Testis (tissue), 3 donors: Measurements from ENCODE around the gene PUM1. TPM values are rescaled to one million over a fixed set of nuclear protein-coding genes. Genes with fewer than 3 reads are reported as not detected.

ENCODE experiments used
- DNase-seq: peaks from one replicate; pipeline ENCODE4 v3.0.0-alpha.2; 2019
- H3K27ac ChIP-seq, 2 donors: fragments of 200-600 bp; sonication (generic); one replicate each; pipeline ENCODE4 v1.5.1; 2019
- H3K27me3 ChIP-seq: fragments of 200-600 bp; sonication (generic); one replicate; pipeline ENCODE4 v1.5.1; 2019
- H3K36me3 ChIP-seq: fragments of 200-600 bp; sonication (generic); one replicate; pipeline ENCODE4 v1.5.1; 2017; ENCODE audit warnings: low read depth; ENCODE audit errors: missing control alignments
- H3K4me1 ChIP-seq: fragments of 200-600 bp; sonication (generic); one replicate; pipeline ENCODE4 v1.5.1; 2019
- H3K4me3 ChIP-seq, 2 donors: fragments of 200-600 bp; sonication (generic); one replicate each; pipeline ENCODE4 v1.5.1; 2017 to 2019
- H3K9me3 ChIP-seq: fragments of 200-600 bp; sonication (generic); one replicate; pipeline ENCODE4 v1.5.1; 2017
- POLR2A ChIP-seq: fragments of 450-650 bp; IDR thresholded peaks from one replicate; pipeline ENCODE4 v1.6.1; 2017; ENCODE audit warnings: antibody characterized with exemption, mild to moderate bottlenecking, moderate library complexity
- WGBS, 2 donors: methylation state at CpG; one replicate each; pipeline ENCODE4 v1.1.5; 2018; 5-methylcytosine and 5-hydroxymethylcytosine counted together
- intact Hi-C: fragments of 100-400 bp; cut with DNase I; formaldehyde crosslinking; loops from one replicate; pipeline ENCODE4 v1.15.1; 2023; ENCODE audit warnings: low total_unique reads
- polyA plus RNA-seq: library from polyadenylated mRNA; stranded (reverse); fragments of 350-450 nt; fragmentation: Illumina TruSeq; extraction: RNeasy Lipid Tissue Mini Kit (QIAGEN cat#74804); gene quantifications from one replicate; pipeline ENCODE4 v1.2.3, GENCODE V29; 2014; ENCODE audit warnings: low read depth, low replicate concordance; ENCODE audit not compliant: insufficient read depth
- total RNA-seq, 2 donors: library from RNA; depleted of rRNA; stranded (reverse); fragments of >200 nt; gene quantifications; one replicate each; pipeline ENCODE4 v1.2.3, GENCODE V29; 2016
- TF ChIP-seq, protein P1 (sequence below), 3 experiments: fragments of 450-650 bp in 2 of 3; fragments of 200-600 bp in 1 of 3; sonication (generic) in 1 of 3; IDR thresholded peaks; one replicate each; pipeline ENCODE4 v1.5.1; 2016 to 2019; ENCODE audit warnings: antibody characterized with exemption in 3 of 3, mild to moderate bottlenecking in 2 of 3, moderate library complexity in 1 of 3

The PUM1 gene
- total and polyA plus RNA-seq, 3 donors from 2014 or later: 41.3 to 89.0 (median 70.5) TPM

GRCh38 chr1:30990591-30990990 is 74.9 kb downstream of the PUM1 start:
- H3K27ac ChIP-seq: no peak overlapping the region
- no peak overlapping the region for H3K4me3 ChIP-seq
- WGBS, 2 donors: 79% methylated on average over 3 of the region's 3 CpGs
- DNase-seq: no peak
- H3K27me3 ChIP-seq: no peaks in the 10 kb centered on the region
- H3K9me3 ChIP-seq: no peaks in the 10 kb centered on the region
- intact Hi-C loops: no loop called here
- TF ChIP-seq, protein P1, sequence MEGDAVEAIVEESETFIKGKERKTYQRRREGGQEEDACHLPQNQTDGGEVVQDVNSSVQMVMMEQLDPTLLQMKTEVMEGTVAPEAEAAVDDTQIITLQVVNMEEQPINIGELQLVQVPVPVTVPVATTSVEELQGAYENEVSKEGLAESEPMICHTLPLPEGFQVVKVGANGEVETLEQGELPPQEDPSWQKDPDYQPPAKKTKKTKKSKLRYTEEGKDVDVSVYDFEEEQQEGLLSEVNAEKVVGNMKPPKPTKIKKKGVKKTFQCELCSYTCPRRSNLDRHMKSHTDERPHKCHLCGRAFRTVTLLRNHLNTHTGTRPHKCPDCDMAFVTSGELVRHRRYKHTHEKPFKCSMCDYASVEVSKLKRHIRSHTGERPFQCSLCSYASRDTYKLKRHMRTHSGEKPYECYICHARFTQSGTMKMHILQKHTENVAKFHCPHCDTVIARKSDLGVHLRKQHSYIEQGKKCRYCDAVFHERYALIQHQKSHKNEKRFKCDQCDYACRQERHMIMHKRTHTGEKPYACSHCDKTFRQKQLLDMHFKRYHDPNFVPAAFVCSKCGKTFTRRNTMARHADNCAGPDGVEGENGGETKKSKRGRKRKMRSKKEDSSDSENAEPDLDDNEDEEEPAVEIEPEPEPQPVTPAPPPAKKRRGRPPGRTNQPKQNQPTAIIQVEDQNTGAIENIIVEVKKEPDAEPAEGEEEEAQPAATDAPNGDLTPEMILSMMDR (IDR thresholded peaks at IDR 0.05): no peak
- TF ChIP-seq POLR2A: no peak
- peaks cover 32% of the 10 kb centered on the region for H3K4me1 ChIP-seq
- H3K36me3 ChIP-seq: no peaks in the 10 kb centered on the region

GRCh38 chr1:30988045-30988444 is 77.5 kb downstream of the PUM1 start:
- H3K9me3 ChIP-seq: no peaks in the 10 kb centered on the region
- no peaks in the 10 kb centered on the region for H3K27me3 ChIP-seq
- 60 to 65% methylated on average over 1 of the region's 1 CpG for WGBS, 2 donors
- intact Hi-C loops: no loop called here
- no peak for TF ChIP-seq POLR2A
- TF ChIP-seq, protein P1 (IDR thresholded peaks at IDR 0.05): no peak
- peak overlapping the region in 1 of 2 donors; percentile 29 for H3K27ac ChIP-seq
- no peak overlapping the region for H3K4me3 ChIP-seq
- peaks cover 52% of the 10 kb centered on the region for H3K4me1 ChIP-seq
- no peak for DNase-seq
- no peaks in the 10 kb centered on the region for H3K36me3 ChIP-seq

DNA sequence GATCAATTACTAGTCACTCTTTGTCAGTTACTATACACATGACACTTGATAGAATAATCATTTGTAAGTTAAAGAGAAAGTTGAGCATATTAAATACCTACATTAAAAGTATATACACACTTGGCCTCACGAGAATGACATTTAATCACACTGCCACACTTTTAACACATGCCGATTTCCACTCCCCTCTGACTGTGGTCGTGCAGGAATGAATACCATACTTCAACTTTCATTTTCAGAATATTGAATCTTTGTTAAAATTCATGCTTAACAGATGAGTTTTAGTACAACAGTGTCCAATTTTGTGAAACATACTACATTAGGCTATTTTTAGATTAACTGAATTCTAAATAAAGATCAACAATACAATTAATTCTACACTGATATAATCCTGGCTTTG is 78.8 kb downstream of the PUM1 start:
- H3K4me1 ChIP-seq: peaks cover 52% of the 10 kb centered on the region
- no peaks in the 10 kb centered on the region for H3K27me3 ChIP-seq
- H3K4me3 ChIP-seq: no peak overlapping the region
- WGBS, 2 donors: 48 to 61% methylated on average over 3 of the region's 3 CpGs
- TF ChIP-seq, protein P1 (IDR thresholded peaks at IDR 0.05): no peak
- no peak for TF ChIP-seq POLR2A
- no peaks in the 10 kb centered on the region for H3K36me3 ChIP-seq
- no peak for DNase-seq
- no peak overlapping the region for H3K27ac ChIP-seq
- intact Hi-C loops: no loop called here
- H3K9me3 ChIP-seq: no peaks in the 10 kb centered on the region

- intact Hi-C loops: no loop called here
- DNase-seq: no peak
- Histone ChIP-seq H3K36me3 (no peaks in the 10 kb centered on the region), H3K27ac (no peak overlapping the region), H3K27me3 (no peaks in the 10 kb centered on the region), H3K4me1 (peaks cover 52% of the 10 kb centered on the region), H3K9me3 (no peaks in the 10 kb centered on the region), H3K4me3 (no peak overlapping the region)
- TF ChIP-seq, protein P1 (IDR thresholded peaks at IDR 0.05): no peak
- TF ChIP-seq POLR2A: no peak
- WGBS, 2 donors: 84 to 89% methylated on average over 4 of the region's 4 CpGs
These were observed 80.5 kb downstream of the PUM1 start for GRCh38 chr1:30984991-30985503.

DNA sequence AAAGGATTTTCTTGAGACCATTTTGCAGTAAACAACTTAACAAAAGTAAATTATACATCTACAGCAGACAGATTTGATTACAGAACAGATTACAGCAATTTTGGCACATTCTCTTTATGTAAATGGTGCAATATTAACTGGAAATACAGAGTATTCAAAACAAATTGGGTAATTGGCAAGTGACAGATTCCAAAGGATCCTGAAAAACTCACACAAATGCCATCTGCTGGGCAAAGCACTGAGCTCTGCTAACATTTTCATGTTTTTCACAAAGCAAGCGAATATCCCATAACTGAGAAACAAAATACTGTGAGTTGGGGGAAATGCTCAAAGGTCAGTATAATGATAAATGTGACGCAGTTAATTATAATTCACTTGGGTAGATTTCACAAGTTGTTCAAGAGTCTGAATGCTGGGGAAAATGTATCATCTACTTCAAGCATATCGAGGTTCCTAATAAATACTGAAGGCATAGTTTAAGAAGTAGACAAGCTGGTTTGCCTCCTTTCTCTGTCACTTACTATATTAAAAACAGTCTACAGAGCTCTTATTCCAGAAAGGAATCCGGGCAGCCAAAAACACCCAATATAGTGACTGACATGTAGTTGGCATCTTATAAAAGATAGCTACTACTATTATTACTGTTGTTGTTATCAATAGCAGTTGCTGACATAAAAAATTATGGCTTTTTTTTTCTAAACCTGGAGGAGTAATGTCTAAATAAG is 81.2 kb downstream of the PUM1 start:
- DNase-seq: no peak
- Histone ChIP-seq H3K36me3 (no peaks in the 10 kb centered on the region), H3K27ac (no peak overlapping the region), H3K27me3 (no peaks in the 10 kb centered on the region), H3K4me3 (no peak overlapping the region), H3K9me3 (no peaks in the 10 kb centered on the region), H3K4me1 (peaks cover 52% of the 10 kb centered on the region)
- intact Hi-C loops: no loop called here
- TF ChIP-seq, protein P1 (IDR thresholded peaks at IDR 0.05): no peak
- TF ChIP-seq POLR2A: no peak
- 73 to 87% methylated on average over 4 of the region's 4 CpGs for WGBS, 2 donors
